HCT116 (cell line): ENCODE measurements around the gene OSBPL10.

ENCODE experiments used
- CBX3 ChIP-seq: IDR thresholded peaks from 2 replicates; pipeline ENCODE4 v1.6.1; 2012; ENCODE audit warnings: low read depth
- CTCF ChIP-seq, 3 experiments: fragments of 200-600 bp in 1 of 3; sonication (generic) in 1 of 3; IDR thresholded peaks in 2 of 3; conservative IDR thresholded peaks in 1 of 3; 2 replicates each; pipeline ENCODE4 v1.5.1; 2012 to 2017; ENCODE audit warnings: low read depth in 2 of 3, low read length in 2 of 3, antibody characterized with exemption in 1 of 3, borderline replicate concordance in 1 of 3, control low read depth in 1 of 3, mild to moderate bottlenecking in 1 of 3, mixed read lengths in 1 of 3, mixed run types in 1 of 3, moderate library complexity in 1 of 3; ENCODE audit not compliant: insufficient read depth in 1 of 3
- EGR1 ChIP-seq: IDR thresholded peaks from 2 replicates; pipeline ENCODE4 v1.6.1; 2012; ENCODE audit warnings: low read depth
- EZH2 ChIP-seq: fragments of 200-600 bp; sonication (generic); IDR thresholded peaks from 2 replicates; pipeline ENCODE4 v1.6.1; 2017; ENCODE audit warnings: antibody characterized with exemption, mixed run types
- EZH2phosphoT487 ChIP-seq: fragments of 200-600 bp; IDR thresholded peaks from 2 replicates; pipeline ENCODE4 v1.6.1; 2018; ENCODE audit warnings: antibody characterized with exemption, borderline replicate concordance
- FOSL1 ChIP-seq: IDR thresholded peaks from 2 replicates; pipeline ENCODE4 v1.6.1; 2012; ENCODE audit warnings: low read depth
- JUND ChIP-seq: IDR thresholded peaks from 2 replicates; pipeline ENCODE4 v1.6.1; 2012
- POLR2A ChIP-seq: IDR thresholded peaks from 2 replicates; pipeline ENCODE4 v1.7.0; 2011; ENCODE audit warnings: borderline replicate concordance; ENCODE audit not compliant: insufficient read depth, insufficient read length; ENCODE audit errors: extremely low read depth
- POLR2AphosphoS5 ChIP-seq: IDR thresholded peaks from 2 replicates; pipeline ENCODE4 v1.6.1; 2011; ENCODE audit warnings: mild to moderate bottlenecking, low read depth, low read length, moderate library complexity
- SIN3A ChIP-seq: IDR thresholded peaks from 2 replicates; pipeline ENCODE4 v1.6.1; 2012; ENCODE audit warnings: low read depth
- SP1 ChIP-seq: IDR thresholded peaks from 2 replicates; pipeline ENCODE4 v1.6.1; 2012; ENCODE audit warnings: low read depth
- SRF ChIP-seq: IDR thresholded peaks from 2 replicates; pipeline ENCODE4 v1.6.1; 2012; ENCODE audit warnings: low read depth
- ZFX ChIP-seq: fragments of 450-650 bp; IDR thresholded peaks from 2 replicates; pipeline ENCODE4 v1.6.1; 2017
- TF ChIP-seq, protein P1 (sequence below): IDR thresholded peaks from 2 replicates; pipeline ENCODE4 v1.6.1; 2012

- TF ChIP-seq SP1 (no peak), JUND (no peak), EZH2phosphoT487 (no peak), SIN3A (no peak), POLR2AphosphoS5 (no peak), CTCF (IDR thresholded peaks at IDR 0.05 in 2 of 3, conservative IDR thresholded peaks at IDR 0.05 in 1 of 3; ENCODE audit: borderline replicate concordance in 1 of 3, insufficient read depth in 1 of 3, low read depth in 2 of 3, low read length in 2 of 3) (no peak), ZFX (no peak), POLR2A (no peak), EZH2 (no peak), CBX3 (no peak), FOSL1 (no peak), EGR1 (no peak), SRF (no peak)
- TF ChIP-seq, protein P1, sequence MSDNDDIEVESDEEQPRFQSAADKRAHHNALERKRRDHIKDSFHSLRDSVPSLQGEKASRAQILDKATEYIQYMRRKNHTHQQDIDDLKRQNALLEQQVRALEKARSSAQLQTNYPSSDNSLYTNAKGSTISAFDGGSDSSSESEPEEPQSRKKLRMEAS, result no peak
Observed at GRCh38 chr3:32009101-32009500, 28.0 kb upstream of the OSBPL10 start.
